ENCODE data around the gene NLRP6. TPM values are rescaled to one million over a fixed set of nuclear protein-coding genes. Genes with fewer than 3 reads are reported as not detected.
A peak's percentile ranks its signal among the peaks of the same experiment; 100 is the strongest.

NLRP6 gene
- total RNA-seq, 2 donors from 2014 or later, result not detected

DNA sequence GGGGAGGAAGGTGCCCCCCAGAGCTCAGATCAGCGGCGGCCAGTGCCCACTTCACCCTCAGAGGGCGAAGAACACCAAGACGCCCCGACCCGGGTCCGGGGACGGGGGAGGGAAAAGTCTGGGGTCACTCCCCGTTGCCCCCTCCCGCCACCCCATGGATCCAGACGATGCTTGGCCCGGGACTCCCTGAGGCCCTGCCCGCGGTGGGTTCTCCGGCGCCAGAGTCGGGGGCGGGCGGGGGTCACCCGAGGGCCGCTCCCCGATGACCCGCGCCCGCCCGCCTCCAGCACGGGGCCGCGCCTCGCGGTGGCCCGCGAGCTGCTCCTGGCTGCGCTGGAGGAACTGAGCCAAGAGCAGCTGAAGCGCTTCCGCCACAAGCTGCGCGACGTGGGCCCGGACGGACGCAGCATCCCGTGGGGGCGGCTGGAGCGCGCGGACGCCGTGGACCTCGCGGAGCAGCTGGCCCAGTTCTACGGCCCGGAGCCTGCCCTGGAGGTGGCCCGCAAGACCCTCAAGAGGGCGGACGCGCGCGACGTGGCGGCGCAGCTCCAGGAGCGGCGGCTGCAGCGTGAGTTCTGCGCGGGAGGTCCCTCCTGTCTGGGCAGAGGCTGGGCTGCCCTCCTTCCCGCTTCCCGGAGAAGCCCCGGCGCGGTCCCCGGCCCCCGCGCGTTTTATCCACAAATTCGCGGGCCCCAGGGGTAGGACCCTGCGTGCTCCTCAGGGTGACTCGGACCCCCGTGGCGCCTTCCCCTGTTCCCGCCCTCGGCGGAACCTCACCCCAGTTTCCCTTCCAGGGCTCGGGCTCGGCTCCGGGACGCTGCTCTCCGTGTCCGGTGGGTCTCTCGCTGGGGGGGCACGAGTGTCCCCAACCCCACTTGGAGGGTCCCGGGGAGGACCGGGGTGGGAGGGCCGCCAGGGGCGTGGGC is 1.1 kb downstream of the NLRP6 start:
- no peak overlapping the region for H3K4me3 Mint-ChIP-seq
- Histone ChIP-seq H3K9ac (ENCODE audit: extremely low read depth, low read length, poor library complexity, severe bottlenecking) (no peak overlapping the region), H3K27ac (ENCODE audit: low read depth, low read length) (no peak overlapping the region), H3K9me3 (ENCODE audit: control insufficient read depth, low read length) (no peaks in the 10 kb centered on the region), H3K4me3 (ENCODE audit: low read length) (no peak overlapping the region), H3K4me1 (ENCODE audit: control insufficient read depth, insufficient read depth, low read length) (no peaks in the 10 kb centered on the region), H3K27me3 (ENCODE audit: control insufficient read depth, insufficient read depth, low read length, poor library complexity, severe bottlenecking) (peaks cover 46% of the 10 kb centered on the region), H3K36me3 (ENCODE audit: control insufficient read depth, insufficient read depth, low read length) (no peaks in the 10 kb centered on the region)
- no peaks in the 10 kb centered on the region for H3K4me1 Mint-ChIP-seq
- TF ChIP-seq CTCF (conservative IDR thresholded peaks at IDR 0.05), result no peak
- no peaks in the 10 kb centered on the region for H3K9me3 Mint-ChIP-seq
- H3K27ac Mint-ChIP-seq, result no peak overlapping the region
- peaks cover 50% of the 10 kb centered on the region for H3K27me3 Mint-ChIP-seq (ENCODE audit: insufficient read depth)
- WGBS, 2 experiments (ENCODE audit: insufficient coverage in 1 of 2, insufficient read length in 1 of 2), result 75 to 87% methylated on average over 42 to 97 of the region's 97 CpGs
- peak; percentile 40 for DNase-seq
- H3K36me3 Mint-ChIP-seq (ENCODE audit: low read depth), result no peaks in the 10 kb centered on the region

DNA sequence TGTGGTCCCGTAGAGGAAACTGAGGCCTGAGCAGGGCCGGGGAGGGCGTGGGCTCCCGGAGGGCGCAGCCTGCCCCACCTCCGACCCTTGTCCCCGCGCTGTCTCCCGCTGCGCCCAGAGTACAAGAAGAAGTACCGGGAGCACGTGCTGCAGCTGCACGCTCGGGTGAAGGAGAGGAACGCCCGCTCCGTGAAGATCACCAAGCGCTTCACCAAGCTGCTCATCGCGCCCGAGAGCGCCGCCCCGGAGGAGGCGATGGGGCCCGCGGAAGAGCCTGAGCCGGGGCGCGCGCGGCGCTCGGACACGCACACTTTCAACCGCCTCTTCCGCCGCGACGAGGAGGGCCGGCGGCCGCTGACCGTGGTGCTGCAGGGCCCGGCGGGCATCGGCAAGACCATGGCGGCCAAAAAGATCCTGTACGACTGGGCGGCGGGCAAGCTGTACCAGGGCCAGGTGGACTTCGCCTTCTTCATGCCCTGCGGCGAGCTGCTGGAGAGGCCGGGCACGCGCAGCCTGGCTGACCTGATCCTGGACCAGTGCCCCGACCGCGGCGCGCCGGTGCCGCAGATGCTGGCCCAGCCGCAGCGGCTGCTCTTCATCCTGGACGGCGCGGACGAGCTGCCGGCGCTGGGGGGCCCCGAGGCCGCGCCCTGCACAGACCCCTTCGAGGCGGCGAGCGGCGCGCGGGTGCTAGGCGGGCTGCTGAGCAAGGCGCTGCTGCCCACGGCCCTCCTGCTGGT is 1.9 kb downstream of the NLRP6 start:
- Mint-ChIP-seq H3K36me3 (ENCODE audit: low read depth) (no peaks in the 10 kb centered on the region), H3K4me1 (no peaks in the 10 kb centered on the region), H3K27me3 (ENCODE audit: insufficient read depth) (peaks cover 52% of the 10 kb centered on the region), H3K9me3 (no peaks in the 10 kb centered on the region), H3K4me3 (no peak overlapping the region), H3K27ac (no peak overlapping the region)
- 11 to 32% methylated on average over 36 to 85 of the region's 85 CpGs for WGBS, 2 experiments (ENCODE audit: insufficient coverage in 1 of 2, insufficient read length in 1 of 2)
- DNase-seq, result peak; percentile 42
- no peak overlapping the region for H3K4me3 ChIP-seq (ENCODE audit: low read length)
- no peak overlapping the region for H3K27ac ChIP-seq (ENCODE audit: low read depth, low read length)
- H3K9ac ChIP-seq (ENCODE audit: extremely low read depth, low read length, poor library complexity, severe bottlenecking), result no peak overlapping the region
- H3K36me3 ChIP-seq (ENCODE audit: control insufficient read depth, insufficient read depth, low read length), result no peaks in the 10 kb centered on the region
- H3K9me3 ChIP-seq (ENCODE audit: control insufficient read depth, low read length), result no peaks in the 10 kb centered on the region
- TF ChIP-seq CTCF (conservative IDR thresholded peaks at IDR 0.05), result no peak
- no peaks in the 10 kb centered on the region for H3K4me1 ChIP-seq (ENCODE audit: control insufficient read depth, insufficient read depth, low read length)
- H3K27me3 ChIP-seq (ENCODE audit: control insufficient read depth, insufficient read depth, low read length, poor library complexity, severe bottlenecking), result peaks cover 46% of the 10 kb centered on the region

GRCh38 chr11:280706-281485 is 2.7 kb downstream of the NLRP6 start:
- Mint-ChIP-seq H3K27ac (no peak overlapping the region), H3K27me3 (ENCODE audit: insufficient read depth) (peaks cover 53% of the 10 kb centered on the region), H3K4me3 (no peak overlapping the region), H3K36me3 (ENCODE audit: low read depth) (no peaks in the 10 kb centered on the region), H3K9me3 (no peaks in the 10 kb centered on the region), H3K4me1 (no peaks in the 10 kb centered on the region)
- H3K4me3 ChIP-seq (ENCODE audit: low read length), result no peak overlapping the region
- H3K27ac ChIP-seq (ENCODE audit: low read depth, low read length), result no peak overlapping the region
- TF ChIP-seq CTCF (conservative IDR thresholded peaks at IDR 0.05), result no peak
- no peaks in the 10 kb centered on the region for H3K9me3 ChIP-seq (ENCODE audit: control insufficient read depth, low read length)
- H3K36me3 ChIP-seq (ENCODE audit: control insufficient read depth, insufficient read depth, low read length), result no peaks in the 10 kb centered on the region
- H3K9ac ChIP-seq (ENCODE audit: extremely low read depth, low read length, poor library complexity, severe bottlenecking), result no peak overlapping the region
- peak; percentile 46 for DNase-seq
- H3K4me1 ChIP-seq (ENCODE audit: control insufficient read depth, insufficient read depth, low read length), result no peaks in the 10 kb centered on the region
- 72 to 84% methylated on average over 46 to 79 of the region's 79 CpGs for WGBS, 2 experiments (ENCODE audit: insufficient coverage in 1 of 2, insufficient read length in 1 of 2)
- H3K27me3 ChIP-seq (ENCODE audit: control insufficient read depth, insufficient read depth, low read length, poor library complexity, severe bottlenecking), result peaks cover 46% of the 10 kb centered on the region
